ENCODE measurements around the gene KDM4D. TPM values are rescaled to one million over a fixed set of nuclear protein-coding genes. Genes with fewer than 3 reads are reported as not detected.

Gene KDM4D
- total and polyA plus RNA-seq, 4 donors: 0.30 to 0.94 (median 0.76) TPM

DNA sequence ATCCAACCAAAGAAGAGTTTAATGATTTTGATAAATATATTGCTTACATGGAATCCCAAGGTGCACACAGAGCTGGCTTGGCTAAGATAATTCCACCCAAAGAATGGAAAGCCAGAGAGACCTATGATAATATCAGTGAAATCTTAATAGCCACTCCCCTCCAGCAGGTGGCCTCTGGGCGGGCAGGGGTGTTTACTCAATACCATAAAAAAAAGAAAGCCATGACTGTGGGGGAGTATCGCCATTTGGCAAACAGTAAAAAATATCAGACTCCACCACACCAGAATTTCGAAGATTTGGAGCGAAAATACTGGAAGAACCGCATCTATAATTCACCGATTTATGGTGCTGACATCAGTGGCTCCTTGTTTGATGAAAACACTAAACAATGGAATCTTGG is 23.9 kb downstream of the KDM4D start:
- Histone ChIP-seq H3K27me3 (ENCODE audit: control insufficient read depth in 3 of 3, insufficient read depth in 3 of 3, low read length in 2 of 3) (no peaks in the 10 kb centered on the region), H3K27ac (ENCODE audit: low read depth in 1 of 2, low read length in 1 of 2) (no peak overlapping the region), H3K9ac (ENCODE audit: insufficient read depth in 1 of 2, low read length in 2 of 2) (no peak overlapping the region), H3K9me3 (ENCODE audit: control insufficient read depth in 4 of 4, insufficient read depth in 3 of 4, low read length in 3 of 4) (no peaks in the 10 kb centered on the region), H3K4me3 (no peak overlapping the region), H3K36me3 (ENCODE audit: control insufficient read depth in 4 of 4, insufficient read depth in 4 of 4, low read length in 4 of 4) (peaks cover 0 to 6% (median 2%) of the 10 kb centered on the region in 4 donors), H3K4me1 (ENCODE audit: control insufficient read depth in 5 of 5, insufficient read depth in 5 of 5, low read length in 5 of 5) (no peaks in the 10 kb centered on the region)
- 93% methylated on average over 6 of the region's 6 CpGs for WGBS, 2 donors
- ATAC-seq (ENCODE audit: insufficient read depth, low FRiP score) (no peak), DNase-seq (no peak)
- TF ChIP-seq, protein P1, sequence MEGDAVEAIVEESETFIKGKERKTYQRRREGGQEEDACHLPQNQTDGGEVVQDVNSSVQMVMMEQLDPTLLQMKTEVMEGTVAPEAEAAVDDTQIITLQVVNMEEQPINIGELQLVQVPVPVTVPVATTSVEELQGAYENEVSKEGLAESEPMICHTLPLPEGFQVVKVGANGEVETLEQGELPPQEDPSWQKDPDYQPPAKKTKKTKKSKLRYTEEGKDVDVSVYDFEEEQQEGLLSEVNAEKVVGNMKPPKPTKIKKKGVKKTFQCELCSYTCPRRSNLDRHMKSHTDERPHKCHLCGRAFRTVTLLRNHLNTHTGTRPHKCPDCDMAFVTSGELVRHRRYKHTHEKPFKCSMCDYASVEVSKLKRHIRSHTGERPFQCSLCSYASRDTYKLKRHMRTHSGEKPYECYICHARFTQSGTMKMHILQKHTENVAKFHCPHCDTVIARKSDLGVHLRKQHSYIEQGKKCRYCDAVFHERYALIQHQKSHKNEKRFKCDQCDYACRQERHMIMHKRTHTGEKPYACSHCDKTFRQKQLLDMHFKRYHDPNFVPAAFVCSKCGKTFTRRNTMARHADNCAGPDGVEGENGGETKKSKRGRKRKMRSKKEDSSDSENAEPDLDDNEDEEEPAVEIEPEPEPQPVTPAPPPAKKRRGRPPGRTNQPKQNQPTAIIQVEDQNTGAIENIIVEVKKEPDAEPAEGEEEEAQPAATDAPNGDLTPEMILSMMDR (IDR thresholded peaks at IDR 0.05; ENCODE audit: control extremely low read depth, extremely low read depth): no peak

DNA sequence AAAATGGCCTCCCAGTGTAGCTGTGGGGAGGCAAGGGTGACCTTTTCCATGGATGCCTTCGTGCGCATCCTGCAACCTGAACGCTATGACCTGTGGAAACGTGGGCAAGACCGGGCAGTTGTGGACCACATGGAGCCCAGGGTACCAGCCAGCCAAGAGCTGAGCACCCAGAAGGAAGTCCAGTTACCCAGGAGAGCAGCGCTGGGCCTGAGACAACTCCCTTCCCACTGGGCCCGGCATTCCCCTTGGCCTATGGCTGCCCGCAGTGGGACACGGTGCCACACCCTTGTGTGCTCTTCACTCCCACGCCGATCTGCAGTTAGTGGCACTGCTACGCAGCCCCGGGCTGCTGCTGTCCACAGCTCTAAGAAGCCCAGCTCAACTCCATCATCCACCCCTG is 24.8 kb downstream of the KDM4D start:
- DNase-seq (no peak), ATAC-seq (ENCODE audit: insufficient read depth, low FRiP score) (no peak)
- H3K9me3 ChIP-seq (ENCODE audit: control insufficient read depth in 4 of 4, insufficient read depth in 3 of 4, low read length in 3 of 4): no peaks in the 10 kb centered on the region
- H3K4me3 ChIP-seq: no peak overlapping the region
- no peaks in the 10 kb centered on the region for H3K4me1 ChIP-seq (ENCODE audit: control insufficient read depth in 5 of 5, insufficient read depth in 5 of 5, low read length in 5 of 5)
- TF ChIP-seq, protein P1 (IDR thresholded peaks at IDR 0.05; ENCODE audit: control extremely low read depth, extremely low read depth): no peak
- no peak overlapping the region for H3K9ac ChIP-seq (ENCODE audit: insufficient read depth in 1 of 2, low read length in 2 of 2)
- H3K36me3 ChIP-seq (ENCODE audit: control insufficient read depth in 4 of 4, insufficient read depth in 4 of 4, low read length in 4 of 4): peaks cover 0 to 6% (median 2%) of the 10 kb centered on the region in 4 donors
- H3K27ac ChIP-seq (ENCODE audit: low read depth in 1 of 2, low read length in 1 of 2): no peak overlapping the region
- WGBS, 2 donors: 93 to 97% methylated on average over 13 of the region's 13 CpGs
- no peaks in the 10 kb centered on the region for H3K27me3 ChIP-seq (ENCODE audit: control insufficient read depth in 3 of 3, insufficient read depth in 3 of 3, low read length in 2 of 3)

DNA sequence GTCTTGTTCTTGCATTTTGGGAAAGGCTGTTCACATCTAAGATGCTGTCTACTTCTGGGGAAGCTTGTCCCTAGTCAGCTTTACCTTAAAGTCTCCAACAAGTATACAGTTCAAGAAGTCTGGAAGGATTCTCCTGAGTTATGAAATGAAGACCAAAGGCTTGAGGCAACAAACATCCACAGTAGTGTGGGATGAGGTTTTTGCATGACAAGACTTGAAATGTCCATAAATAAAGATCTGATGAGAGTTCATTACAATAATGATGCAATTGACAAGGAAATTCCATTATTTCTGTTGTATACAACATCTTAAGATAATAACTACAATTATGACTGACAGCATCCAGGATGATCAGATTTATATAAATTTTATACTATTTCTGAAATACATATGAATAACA is 30.2 kb downstream of the KDM4D start:
- no peak overlapping the region for H3K27ac ChIP-seq (ENCODE audit: low read depth in 1 of 2, low read length in 1 of 2)
- H3K27me3 ChIP-seq (ENCODE audit: control insufficient read depth in 3 of 3, insufficient read depth in 3 of 3, low read length in 2 of 3): no peaks in the 10 kb centered on the region
- H3K9ac ChIP-seq (ENCODE audit: insufficient read depth in 1 of 2, low read length in 2 of 2): no peak overlapping the region
- TF ChIP-seq, protein P1 (IDR thresholded peaks at IDR 0.05; ENCODE audit: control extremely low read depth, extremely low read depth): no peak
- ATAC-seq (ENCODE audit: insufficient read depth, low FRiP score) (no peak), DNase-seq (no peak)
- H3K36me3 ChIP-seq (ENCODE audit: control insufficient read depth in 4 of 4, insufficient read depth in 4 of 4, low read length in 4 of 4): no peaks in the 10 kb centered on the region
- H3K9me3 ChIP-seq (ENCODE audit: control insufficient read depth in 4 of 4, insufficient read depth in 3 of 4, low read length in 3 of 4): no peaks in the 10 kb centered on the region
- H3K4me1 ChIP-seq (ENCODE audit: control insufficient read depth in 5 of 5, insufficient read depth in 5 of 5, low read length in 5 of 5): no peaks in the 10 kb centered on the region
- no peak overlapping the region for H3K4me3 ChIP-seq

DNA sequence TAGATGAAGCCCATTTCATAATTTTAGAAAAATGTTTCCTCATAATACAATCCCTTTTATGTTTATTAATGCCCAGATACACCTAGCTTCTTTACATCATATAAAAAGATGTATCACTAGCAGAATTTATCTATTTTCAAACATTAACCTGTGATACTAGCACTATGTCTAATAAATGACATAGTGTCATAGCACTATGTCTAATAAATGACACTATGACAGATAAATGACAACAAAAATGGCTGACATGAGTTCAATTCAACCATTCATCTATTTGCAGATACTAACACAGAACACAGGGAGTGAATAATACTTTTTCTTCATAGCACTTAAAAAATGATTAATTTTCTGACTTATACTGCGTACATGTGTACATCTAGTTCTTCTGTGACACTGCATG is 32.1 kb downstream of the KDM4D start:
- H3K4me3 ChIP-seq: no peak overlapping the region
- WGBS, 2 donors: 93 to 100% methylated on average over 1 of the region's 1 CpG

More for the DNA sequence above, 32.1 kb downstream of the KDM4D start:
- H3K27me3 ChIP-seq (ENCODE audit: control insufficient read depth in 3 of 3, insufficient read depth in 3 of 3, low read length in 2 of 3): no peaks in the 10 kb centered on the region
- ATAC-seq (ENCODE audit: insufficient read depth, low FRiP score) (no peak), DNase-seq (no peak)
- H3K27ac ChIP-seq (ENCODE audit: low read depth in 1 of 2, low read length in 1 of 2): no peak overlapping the region
- TF ChIP-seq, protein P1 (IDR thresholded peaks at IDR 0.05; ENCODE audit: control extremely low read depth, extremely low read depth): no peak
- H3K36me3 ChIP-seq (ENCODE audit: control insufficient read depth in 4 of 4, insufficient read depth in 4 of 4, low read length in 4 of 4): no peaks in the 10 kb centered on the region
- no peak overlapping the region for H3K9ac ChIP-seq (ENCODE audit: insufficient read depth in 1 of 2, low read length in 2 of 2)
- H3K9me3 ChIP-seq (ENCODE audit: control insufficient read depth in 4 of 4, insufficient read depth in 3 of 4, low read length in 3 of 4): no peaks in the 10 kb centered on the region
- no peaks in the 10 kb centered on the region for H3K4me1 ChIP-seq (ENCODE audit: control insufficient read depth in 5 of 5, insufficient read depth in 5 of 5, low read length in 5 of 5)
